ENCODE data around the gene MAPK7. TPM values are rescaled to one million over a fixed set of nuclear protein-coding genes. Genes with fewer than 3 reads are reported as not detected.

MAPK7 gene
- total and polyA plus RNA-seq, 2 of the 8 experiments (the other 6 are each of a cell fraction or from before 2014, with no cell fraction given): 15.2 to 28.1 TPM

- TF ChIP-seq SIN3A (conservative IDR thresholded peaks at IDR 0.05 in 1 of 2, IDR thresholded peaks at IDR 0.05 in 1 of 2; ENCODE audit: low read depth in 1 of 2, low read length in 2 of 2) (no peak), TAF7 (optimal IDR thresholded peaks at IDR 0.05; ENCODE audit: borderline replicate concordance, low read depth, low read length) (no peak), USF2 (IDR thresholded peaks at IDR 0.05; ENCODE audit: low read length) (no peak), GABPA (IDR thresholded peaks at IDR 0.05; ENCODE audit: borderline replicate concordance, insufficient read depth, low read length) (no peak)
Measured at GRCh38 chr17:19372011-19372370, 6.3 kb upstream of the MAPK7 start (continued).

All from H1 (cell line).